ENCODE measurements around the gene S100A11.

The S100A11 gene

GRCh38 chr1:152052606-152053005 lies 15.8 kb upstream of the S100A11 start:
- no peaks in the 10 kb centered on the region for H3K36me3 ChIP-seq
- H3K27ac ChIP-seq = peak overlapping the region; percentile 100
- H3K4me1 ChIP-seq (ENCODE audit: control insufficient read depth in 1 of 2, insufficient read depth in 1 of 2, low read depth in 1 of 2, low read length in 1 of 2) = peaks cover 52% of the 10 kb centered on the region in 2 experiments
- peak; percentile 95 for TF ChIP-seq CTCF (IDR thresholded peaks at IDR 0.05)
- H3K27me3 ChIP-seq = peaks cover 49% of the 10 kb centered on the region
- no peaks in the 10 kb centered on the region for H3K9me3 ChIP-seq
- peak overlapping the region in 1 of 2 experiments; percentile 8 for H3K4me3 ChIP-seq (ENCODE audit: low read depth in 1 of 2, low read length in 1 of 2)

- H3K4me3 ChIP-seq (ENCODE audit: low read depth in 1 of 2, low read length in 1 of 2) = peak overlapping the region; percentile 9 to 24
- H3K27me3 ChIP-seq = peaks cover 34% of the 10 kb centered on the region
- H3K36me3 ChIP-seq = no peaks in the 10 kb centered on the region
- peak overlapping the region; percentile 100 for H3K27ac ChIP-seq
- H3K9me3 ChIP-seq = no peaks in the 10 kb centered on the region
- H3K4me1 ChIP-seq (ENCODE audit: control insufficient read depth in 1 of 2, insufficient read depth in 1 of 2, low read depth in 1 of 2, low read length in 1 of 2) = peaks cover 68% of the 10 kb centered on the region in 2 experiments
- TF ChIP-seq CTCF (IDR thresholded peaks at IDR 0.05) = peak; percentile 10
Measured at GRCh38 chr1:152050886-152051675, 14.3 kb upstream of the S100A11 start.

DNA sequence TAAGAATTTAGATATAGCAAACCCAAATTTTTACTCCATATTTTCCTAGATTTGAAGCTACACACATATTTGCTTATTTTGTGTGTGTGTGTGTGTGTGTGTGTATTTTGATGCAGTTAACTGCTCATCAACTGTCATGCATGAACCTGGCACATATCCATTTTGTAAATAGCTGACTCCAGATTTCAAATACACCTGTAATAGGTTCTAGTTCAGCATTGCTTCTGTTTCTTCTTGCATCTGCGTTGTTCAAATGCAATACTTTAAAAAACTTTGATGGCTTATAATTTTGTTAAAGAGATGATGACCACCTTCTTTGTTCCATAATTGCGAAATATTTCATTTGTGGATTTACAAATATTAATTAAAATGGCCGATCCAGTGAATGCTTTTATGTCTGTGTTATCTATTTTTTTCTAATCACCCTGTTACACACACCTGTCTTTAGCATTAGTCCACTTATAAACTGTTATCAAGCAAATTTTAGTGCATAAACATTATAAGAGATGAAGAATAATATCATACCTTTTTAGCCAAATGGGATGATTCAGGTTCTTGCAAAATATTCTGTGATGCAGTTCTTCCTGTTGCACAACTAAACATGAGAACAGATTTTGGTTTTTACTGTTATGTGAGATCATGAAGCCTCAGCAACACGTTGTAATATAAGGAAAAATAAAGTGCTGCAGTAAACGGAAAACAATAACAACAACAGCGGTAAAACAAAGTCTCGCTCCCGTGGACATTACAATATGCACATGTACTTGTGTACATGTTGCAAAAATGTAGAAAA lies 12.7 kb upstream of the S100A11 start:
- no peaks in the 10 kb centered on the region for H3K9me3 ChIP-seq

GRCh38 chr1:152048416-152049009 lies 11.7 kb upstream of the S100A11 start:
- no peaks in the 10 kb centered on the region for H3K36me3 ChIP-seq
- TF ChIP-seq CTCF (IDR thresholded peaks at IDR 0.05) = peak; percentile 47
- peak overlapping the region; percentile 100 for H3K27ac ChIP-seq
- peak overlapping the region; percentile 56 to 65 for H3K4me3 ChIP-seq (ENCODE audit: low read depth in 1 of 2, low read length in 1 of 2)
- peaks cover 73 to 75% of the 10 kb centered on the region in 2 experiments for H3K4me1 ChIP-seq (ENCODE audit: control insufficient read depth in 1 of 2, insufficient read depth in 1 of 2, low read depth in 1 of 2, low read length in 1 of 2)
- peaks cover 9% of the 10 kb centered on the region for H3K27me3 ChIP-seq
- H3K9me3 ChIP-seq = no peaks in the 10 kb centered on the region

More for the DNA sequence above, 12.7 kb upstream of the S100A11 start:
- H3K4me3 ChIP-seq (ENCODE audit: low read depth in 1 of 2, low read length in 1 of 2) = peak overlapping the region; percentile 56 to 65
- peaks cover 73 to 75% of the 10 kb centered on the region in 2 experiments for H3K4me1 ChIP-seq (ENCODE audit: control insufficient read depth in 1 of 2, insufficient read depth in 1 of 2, low read depth in 1 of 2, low read length in 1 of 2)
- no peak for TF ChIP-seq CTCF (IDR thresholded peaks at IDR 0.05)
- peaks cover 18% of the 10 kb centered on the region for H3K27me3 ChIP-seq
- peak overlapping the region; percentile 100 for H3K27ac ChIP-seq
- no peaks in the 10 kb centered on the region for H3K36me3 ChIP-seq

DNA sequence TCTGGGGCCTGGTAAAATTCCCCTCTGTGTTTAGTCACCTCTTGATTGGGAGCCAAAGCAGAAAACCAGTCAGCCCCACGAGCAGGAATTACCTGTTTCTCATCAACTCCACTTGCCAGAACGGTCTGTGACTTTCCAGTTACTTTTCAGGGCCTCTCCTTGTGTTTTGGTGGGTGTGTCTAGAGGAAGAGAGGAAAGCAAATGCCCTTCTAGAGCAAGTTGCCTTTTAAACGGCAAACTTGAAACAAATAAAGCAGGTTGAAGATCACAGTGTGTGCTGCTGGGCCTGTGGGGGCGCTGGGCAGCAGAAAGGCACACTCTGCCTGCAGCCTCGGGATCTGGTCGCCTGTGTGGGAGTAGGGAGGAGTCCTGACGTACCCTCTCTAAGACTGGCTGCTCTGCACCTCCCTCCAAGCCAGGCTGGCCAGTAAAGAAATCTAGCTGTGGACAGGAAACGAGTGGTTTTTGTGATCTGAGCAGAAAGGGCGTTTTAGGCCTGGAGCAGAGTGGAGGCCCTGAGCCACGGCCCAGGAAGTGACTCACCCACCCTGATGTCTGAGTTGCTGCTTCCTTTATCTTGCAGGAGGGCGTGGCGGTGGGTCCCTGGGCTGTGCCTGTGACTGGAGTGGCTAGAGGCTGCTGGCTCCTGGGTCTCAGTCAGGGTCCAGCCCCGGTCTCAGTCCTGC lies 11.1 kb upstream of the S100A11 start:
- peak overlapping the region; percentile 100 for H3K27ac ChIP-seq
- no peaks in the 10 kb centered on the region for H3K36me3 ChIP-seq
- TF ChIP-seq CTCF (IDR thresholded peaks at IDR 0.05) = peak; percentile 77
- H3K4me3 ChIP-seq (ENCODE audit: low read depth in 1 of 2, low read length in 1 of 2) = peak overlapping the region; percentile 56 to 65
- H3K9me3 ChIP-seq = no peaks in the 10 kb centered on the region
- H3K27me3 ChIP-seq = peaks cover 2% of the 10 kb centered on the region
- peaks cover 72 to 75% of the 10 kb centered on the region in 2 experiments for H3K4me1 ChIP-seq (ENCODE audit: control insufficient read depth in 1 of 2, insufficient read depth in 1 of 2, low read depth in 1 of 2, low read length in 1 of 2)

Measured in neutrophil (primary cell).